BLaER1 (cell line): ENCODE measurements around the gene SEC61G.

Experiments
- H3K27ac ChIP-seq: shearing (Covaris generic); formaldehyde crosslinking; 2 replicates; pipeline ENCODE4 v1.8.1; 2022
- H3K27me3 ChIP-seq: shearing (Covaris generic); formaldehyde crosslinking; 2 replicates; pipeline ENCODE4 v1.8.1; 2022
- H3K36me3 ChIP-seq: shearing (Covaris generic); formaldehyde crosslinking; 2 replicates; pipeline ENCODE4 v1.8.1; 2022
- H3K4me1 ChIP-seq: shearing (Covaris generic); formaldehyde crosslinking; 2 replicates; pipeline ENCODE4 v1.8.1; 2022
- H3K4me2 ChIP-seq: shearing (Covaris generic); formaldehyde crosslinking; 2 replicates; pipeline ENCODE4 v1.8.1; 2022
- H3K4me3 ChIP-seq: shearing (Covaris generic); formaldehyde crosslinking; 2 replicates; pipeline ENCODE4 v1.8.1; 2022
- H3K9ac ChIP-seq: shearing (Covaris generic); formaldehyde crosslinking; 2 replicates; pipeline ENCODE4 v1.8.1; 2022
- H3K9me3 ChIP-seq: shearing (Covaris generic); formaldehyde crosslinking; 2 replicates; pipeline ENCODE4 v1.8.1; 2022
- H4K20me1 ChIP-seq: shearing (Covaris generic); formaldehyde crosslinking; 2 replicates; pipeline ENCODE4 v1.8.1; 2022
- Cebpa-rat ChIP-seq: shearing (Covaris generic); IDR thresholded peaks from 2 replicates; pipeline ENCODE4 v1.8.1; 2022

Gene SEC61G

GRCh38 chr7:54783952-54784351 lies 24.9 kb upstream of the SEC61G start:
- Histone ChIP-seq H3K27ac (no peak overlapping the region), H3K4me2 (no peak overlapping the region), H3K27me3 (no peaks in the 10 kb centered on the region), H4K20me1 (no peaks in the 10 kb centered on the region), H3K9ac (no peak overlapping the region), H3K9me3 (no peaks in the 10 kb centered on the region), H3K36me3 (no peaks in the 10 kb centered on the region), H3K4me1 (no peaks in the 10 kb centered on the region), H3K4me3 (no peak overlapping the region)
- TF ChIP-seq Cebpa-rat = no peak

GRCh38 chr7:54782829-54783228 lies 23.8 kb upstream of the SEC61G start:
- Histone ChIP-seq H3K4me2 (no peak overlapping the region), H3K9ac (no peak overlapping the region), H4K20me1 (no peaks in the 10 kb centered on the region), H3K27ac (no peak overlapping the region), H3K9me3 (no peaks in the 10 kb centered on the region), H3K27me3 (no peaks in the 10 kb centered on the region), H3K36me3 (no peaks in the 10 kb centered on the region), H3K4me1 (no peaks in the 10 kb centered on the region), H3K4me3 (no peak overlapping the region)
- no peak for TF ChIP-seq Cebpa-rat

GRCh38 chr7:54782314-54782713 lies 23.3 kb upstream of the SEC61G start:
- H3K27me3 ChIP-seq = no peaks in the 10 kb centered on the region
- H3K4me1 ChIP-seq = no peaks in the 10 kb centered on the region
- no peaks in the 10 kb centered on the region for H3K36me3 ChIP-seq
- no peak overlapping the region for H3K9ac ChIP-seq
- H3K9me3 ChIP-seq = no peaks in the 10 kb centered on the region
- no peaks in the 10 kb centered on the region for H4K20me1 ChIP-seq
- H3K4me3 ChIP-seq = no peak overlapping the region
- no peak overlapping the region for H3K4me2 ChIP-seq
- no peak for TF ChIP-seq Cebpa-rat
- no peak overlapping the region for H3K27ac ChIP-seq

- Histone ChIP-seq H3K9ac (no peak overlapping the region), H3K9me3 (peaks cover 10% of the 10 kb centered on the region), H3K4me1 (no peaks in the 10 kb centered on the region), H4K20me1 (no peaks in the 10 kb centered on the region), H3K36me3 (no peaks in the 10 kb centered on the region), H3K4me3 (no peak overlapping the region), H3K4me2 (no peak overlapping the region), H3K27ac (no peak overlapping the region), H3K27me3 (no peaks in the 10 kb centered on the region)
- TF ChIP-seq Cebpa-rat = no peak
Observed at GRCh38 chr7:54781134-54781920, 22.3 kb upstream of the SEC61G start.

- Histone ChIP-seq H3K9me3 (peaks cover 18% of the 10 kb centered on the region), H3K36me3 (no peaks in the 10 kb centered on the region), H3K4me2 (no peak overlapping the region), H3K4me3 (no peak overlapping the region), H3K27ac (no peak overlapping the region), H4K20me1 (no peaks in the 10 kb centered on the region), H3K4me1 (no peaks in the 10 kb centered on the region), H3K9ac (no peak overlapping the region), H3K27me3 (no peaks in the 10 kb centered on the region)
- no peak for TF ChIP-seq Cebpa-rat
Observed at GRCh38 chr7:54780490-54780889, 21.5 kb upstream of the SEC61G start.

GRCh38 chr7:54778696-54779540 lies 19.9 kb upstream of the SEC61G start:
- Histone ChIP-seq H4K20me1 (no peaks in the 10 kb centered on the region), H3K9me3 (peaks cover 24% of the 10 kb centered on the region), H3K27me3 (no peaks in the 10 kb centered on the region), H3K4me2 (no peak overlapping the region), H3K27ac (no peak overlapping the region), H3K4me1 (no peaks in the 10 kb centered on the region), H3K36me3 (no peaks in the 10 kb centered on the region), H3K4me3 (no peak overlapping the region), H3K9ac (no peak overlapping the region)
- TF ChIP-seq Cebpa-rat = no peak

- no peak overlapping the region for H3K27ac ChIP-seq
- no peak overlapping the region for H3K4me2 ChIP-seq
- no peaks in the 10 kb centered on the region for H4K20me1 ChIP-seq
- no peaks in the 10 kb centered on the region for H3K27me3 ChIP-seq
- H3K4me3 ChIP-seq = no peak overlapping the region
- no peaks in the 10 kb centered on the region for H3K4me1 ChIP-seq
- no peaks in the 10 kb centered on the region for H3K36me3 ChIP-seq
- no peak for TF ChIP-seq Cebpa-rat
- H3K9me3 ChIP-seq = peaks cover 24% of the 10 kb centered on the region
- no peak overlapping the region for H3K9ac ChIP-seq
Observed at GRCh38 chr7:54778166-54778565, 19.2 kb upstream of the SEC61G start.

GRCh38 chr7:54774785-54775740 lies 16.1 kb upstream of the SEC61G start:
- H3K4me1 ChIP-seq = no peaks in the 10 kb centered on the region
- no peak overlapping the region for H3K9ac ChIP-seq
- H3K4me3 ChIP-seq = no peak overlapping the region
- peaks cover 24% of the 10 kb centered on the region for H3K9me3 ChIP-seq
- no peak overlapping the region for H3K4me2 ChIP-seq
- H3K27me3 ChIP-seq = no peaks in the 10 kb centered on the region
- TF ChIP-seq Cebpa-rat = no peak
- no peaks in the 10 kb centered on the region for H3K36me3 ChIP-seq
- no peaks in the 10 kb centered on the region for H4K20me1 ChIP-seq
- H3K27ac ChIP-seq = no peak overlapping the region
